Natural killer cell (primary cell): ENCODE results near the gene PIP5K1B. TPM values are rescaled to one million over a fixed set of nuclear protein-coding genes. Genes with fewer than 3 reads are reported as not detected.

Source experiments
- ATAC-seq, 3 donors: fragments of 150-1000 bp in 2 of 3; fragments of 200-7000 bp in 1 of 3; cut with Tn5 transposase; 1 replicate in 1 of 3; 2 replicates in 2 of 3; pipeline ENCODE4 v1.10.0; 2021; ENCODE audit warnings: mild to moderate bottlenecking in 2 of 3, moderate library complexity in 2 of 3
- DNase-seq, 2 donors: peaks; one replicate each; pipeline versions ENCODE4 v3.0.0 to v3.0.0-alpha.2; 2013 to 2021; ENCODE audit warnings: mixed read lengths in 1 of 2
- H3K27ac ChIP-seq: one replicate; pipeline ENCODE4 v1.5.1; 2013; ENCODE audit warnings: mild to moderate bottlenecking, low read length
- H3K27me3 ChIP-seq: one replicate; pipeline ENCODE4 v1.6.1; 2013; ENCODE audit warnings: low read length; ENCODE audit not compliant: control insufficient read depth, insufficient read depth
- H3K36me3 ChIP-seq: one replicate; pipeline ENCODE4 v1.6.1; 2013; ENCODE audit warnings: low read length; ENCODE audit not compliant: control insufficient read depth, insufficient read depth
- H3K4me1 ChIP-seq: one replicate; pipeline ENCODE4 v1.6.1; 2013; ENCODE audit warnings: low read length; ENCODE audit not compliant: control insufficient read depth, insufficient read depth
- H3K4me3 ChIP-seq: one replicate; pipeline ENCODE4 v1.5.1; 2013; ENCODE audit warnings: low read length
- H3K9me3 ChIP-seq: one replicate; pipeline ENCODE4 v1.6.1; 2013; ENCODE audit warnings: low read length; ENCODE audit not compliant: control insufficient read depth, insufficient read depth
- H3K27ac Mint-ChIP-seq, 2 donors: one replicate each; pipeline ENCODE4 v1.8.0; 2022; ENCODE audit warnings: mild to moderate bottlenecking in 2 of 2, mixed read lengths in 2 of 2, moderate library complexity in 1 of 2
- H3K27me3 Mint-ChIP-seq, 2 donors: one replicate each; pipeline ENCODE4 v1.8.0; 2022; ENCODE audit warnings: low read depth in 2 of 2, mixed read lengths in 2 of 2
- H3K36me3 Mint-ChIP-seq: one replicate; pipeline ENCODE4 v1.8.0; 2022; ENCODE audit warnings: mixed read lengths
- H3K4me1 Mint-ChIP-seq, 2 donors: one replicate each; pipeline ENCODE4 v1.8.0; 2022; ENCODE audit warnings: mixed read lengths in 2 of 2
- H3K4me3 Mint-ChIP-seq: one replicate; pipeline ENCODE4 v1.8.0; 2022; ENCODE audit warnings: mild to moderate bottlenecking, moderate library complexity, mixed read lengths
- H3K9me3 Mint-ChIP-seq, 2 donors: one replicate each; pipeline ENCODE4 v1.8.0; 2022; ENCODE audit warnings: mixed read lengths in 2 of 2
- CTCF ChIP-seq: fragments of 200-600 bp; IDR thresholded peaks from one replicate; pipeline ENCODE4 v1.8.0; 2022; ENCODE audit warnings: antibody characterized with exemption
- WGBS: methylation state at CpG from one replicate; pipeline ENCODE4 v1.1.7; 2013; ENCODE audit warnings: missing lambda C conversion rate; ENCODE audit not compliant: insufficient coverage; 5-methylcytosine and 5-hydroxymethylcytosine counted together
- intact Hi-C: fragments of 100-400 bp; cut with micrococcal nuclease; formaldehyde crosslinking; loops from one replicate; pipeline ENCODE4 v1.14.2; 2022
- total RNA-seq, 4 donors: library from RNA; stranded (reverse); fragments of 120-200 nt in 1 of 4; gene quantifications; one replicate each; pipeline versions ENCODE4 v1.2.3 to v1.2.4, GENCODE V29; 2013 to 2022

Gene PIP5K1B
- total RNA-seq, 3 donors from 2014 or later (not counting 1 experiment from before 2014, with no cell fraction given) = 0.73 to 3.4 (median 1.3) TPM

GRCh38 chr9:68817079-68817875, 112.2 kb downstream of the PIP5K1B start:
- intact Hi-C loops = no loop called here
- Mint-ChIP-seq H3K36me3 (no peaks in the 10 kb centered on the region), H3K9me3 (no peaks in the 10 kb centered on the region), H3K27ac (no peak overlapping the region), H3K4me1 (no peaks in the 10 kb centered on the region), H3K27me3 (peaks cover 5 to 28% of the 10 kb centered on the region in 2 donors), H3K4me3 (no peak overlapping the region)
- no peaks in the 10 kb centered on the region for H3K4me1 ChIP-seq
- no peaks in the 10 kb centered on the region for H3K36me3 ChIP-seq
- H3K4me3 ChIP-seq = no peak overlapping the region
- H3K9me3 ChIP-seq = no peaks in the 10 kb centered on the region
- 96% methylated on average over 8 of the region's 8 CpGs for WGBS
- DNase-seq (no peak), ATAC-seq (no peak)
- no peaks in the 10 kb centered on the region for H3K27me3 ChIP-seq
- no peak for TF ChIP-seq CTCF
- no peak overlapping the region for H3K27ac ChIP-seq

GRCh38 chr9:68819065-68819464, 114.0 kb downstream of the PIP5K1B start:
- intact Hi-C loops = no loop called here
- H3K9me3 ChIP-seq = no peaks in the 10 kb centered on the region

GRCh38 chr9:68821911-68822310, 116.9 kb downstream of the PIP5K1B start:
- DNase-seq (no peak), ATAC-seq (no peak)
- intact Hi-C loops = loop anchor here (5.0 kb wide), 1 partner anchor 220 kb away; no protein-coding TSS in a partner anchor
- Histone ChIP-seq H3K27me3 (no peaks in the 10 kb centered on the region), H3K9me3 (no peaks in the 10 kb centered on the region), H3K4me1 (no peaks in the 10 kb centered on the region), H3K4me3 (no peak overlapping the region), H3K27ac (no peak overlapping the region), H3K36me3 (no peaks in the 10 kb centered on the region)
- WGBS = 73% methylated on average over 2 of the region's 2 CpGs
- no peaks in the 10 kb centered on the region for H3K36me3 Mint-ChIP-seq
- H3K9me3 Mint-ChIP-seq = no peaks in the 10 kb centered on the region
- H3K4me1 Mint-ChIP-seq = no peaks in the 10 kb centered on the region
- peaks cover 0 to 6% of the 10 kb centered on the region in 2 donors for H3K27me3 Mint-ChIP-seq
- H3K27ac Mint-ChIP-seq = no peak overlapping the region
- no peak overlapping the region for H3K4me3 Mint-ChIP-seq
- no peak for TF ChIP-seq CTCF

More at GRCh38 chr9:68819065-68819464, 114.0 kb downstream of the PIP5K1B start:
- WGBS = 95% methylated on average over 1 of the region's 2 CpGs
- H3K4me1 ChIP-seq = no peaks in the 10 kb centered on the region
- no peak for TF ChIP-seq CTCF
- H3K27ac ChIP-seq = no peak overlapping the region
- Mint-ChIP-seq H3K27ac (no peak overlapping the region), H3K9me3 (no peaks in the 10 kb centered on the region), H3K36me3 (no peaks in the 10 kb centered on the region), H3K4me1 (no peaks in the 10 kb centered on the region), H3K4me3 (no peak overlapping the region), H3K27me3 (peaks cover 0 to 13% of the 10 kb centered on the region in 2 donors)
- DNase-seq (no peak), ATAC-seq (no peak)
- H3K27me3 ChIP-seq = no peaks in the 10 kb centered on the region
- no peaks in the 10 kb centered on the region for H3K36me3 ChIP-seq
- H3K4me3 ChIP-seq = no peak overlapping the region
